Neutrophil (primary cell): Measurements from ENCODE around the gene PPP6R3.

ENCODE experiments used
- H3K27ac ChIP-seq: fragments of 200-600 bp; sonication (generic); 2 replicates; pipeline ENCODE4 v1.5.1; 2016; ENCODE audit warnings: mild to moderate bottlenecking, moderate library complexity
- H3K27me3 ChIP-seq: fragments of 200-600 bp; sonication (generic); 2 replicates; pipeline ENCODE4 v1.6.0; 2016; ENCODE audit warnings: mild to moderate bottlenecking
- H3K36me3 ChIP-seq: fragments of 200-600 bp; sonication (generic); 2 replicates; pipeline ENCODE4 v1.5.1; 2017
- H3K4me1 ChIP-seq, 2 experiments: fragments of 200-600 bp in 1 of 2; sonication (generic) in 1 of 2; 1 replicate in 1 of 2; 2 replicates in 1 of 2; pipeline versions ENCODE4 v1.5.1 to v1.6.1; 2013 to 2016; ENCODE audit warnings: low read depth in 1 of 2, low read length in 1 of 2, mild to moderate bottlenecking in 1 of 2, moderate library complexity in 1 of 2; ENCODE audit not compliant: control insufficient read depth in 1 of 2, insufficient read depth in 1 of 2
- H3K4me3 ChIP-seq, 2 experiments: fragments of 200-600 bp in 1 of 2; sonication (generic) in 1 of 2; 1 replicate in 1 of 2; 2 replicates in 1 of 2; pipeline ENCODE4 v1.5.1; 2013 to 2016; ENCODE audit warnings: low read depth in 1 of 2, low read length in 1 of 2, mild to moderate bottlenecking in 1 of 2, moderate library complexity in 1 of 2
- H3K9me3 ChIP-seq: fragments of 200-600 bp; sonication (generic); 2 replicates; pipeline ENCODE4 v1.5.1; 2016
- TF ChIP-seq, protein P1 (sequence below): fragments of 200-600 bp; sonication (generic); IDR thresholded peaks from 2 replicates; pipeline ENCODE4 v1.5.1; 2016; ENCODE audit warnings: antibody characterized with exemption

Gene PPP6R3

GRCh38 chr11:68575025-68575665 is 114.6 kb downstream of the PPP6R3 start:
- no peak overlapping the region for H3K4me3 ChIP-seq
- peaks cover 91% of the 10 kb centered on the region for H3K36me3 ChIP-seq
- no peaks in the 10 kb centered on the region for H3K9me3 ChIP-seq
- no peaks in the 10 kb centered on the region for H3K27me3 ChIP-seq
- no peak overlapping the region for H3K27ac ChIP-seq
- no peaks in the 10 kb centered on the region for H3K4me1 ChIP-seq
- TF ChIP-seq, protein P1, sequence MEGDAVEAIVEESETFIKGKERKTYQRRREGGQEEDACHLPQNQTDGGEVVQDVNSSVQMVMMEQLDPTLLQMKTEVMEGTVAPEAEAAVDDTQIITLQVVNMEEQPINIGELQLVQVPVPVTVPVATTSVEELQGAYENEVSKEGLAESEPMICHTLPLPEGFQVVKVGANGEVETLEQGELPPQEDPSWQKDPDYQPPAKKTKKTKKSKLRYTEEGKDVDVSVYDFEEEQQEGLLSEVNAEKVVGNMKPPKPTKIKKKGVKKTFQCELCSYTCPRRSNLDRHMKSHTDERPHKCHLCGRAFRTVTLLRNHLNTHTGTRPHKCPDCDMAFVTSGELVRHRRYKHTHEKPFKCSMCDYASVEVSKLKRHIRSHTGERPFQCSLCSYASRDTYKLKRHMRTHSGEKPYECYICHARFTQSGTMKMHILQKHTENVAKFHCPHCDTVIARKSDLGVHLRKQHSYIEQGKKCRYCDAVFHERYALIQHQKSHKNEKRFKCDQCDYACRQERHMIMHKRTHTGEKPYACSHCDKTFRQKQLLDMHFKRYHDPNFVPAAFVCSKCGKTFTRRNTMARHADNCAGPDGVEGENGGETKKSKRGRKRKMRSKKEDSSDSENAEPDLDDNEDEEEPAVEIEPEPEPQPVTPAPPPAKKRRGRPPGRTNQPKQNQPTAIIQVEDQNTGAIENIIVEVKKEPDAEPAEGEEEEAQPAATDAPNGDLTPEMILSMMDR: no peak

- no peaks in the 10 kb centered on the region for H3K27me3 ChIP-seq
- peaks cover 89% of the 10 kb centered on the region for H3K36me3 ChIP-seq
- TF ChIP-seq, protein P1: no peak
Observed at GRCh38 chr11:68579455-68579854, 118.9 kb downstream of the PPP6R3 start.

DNA sequence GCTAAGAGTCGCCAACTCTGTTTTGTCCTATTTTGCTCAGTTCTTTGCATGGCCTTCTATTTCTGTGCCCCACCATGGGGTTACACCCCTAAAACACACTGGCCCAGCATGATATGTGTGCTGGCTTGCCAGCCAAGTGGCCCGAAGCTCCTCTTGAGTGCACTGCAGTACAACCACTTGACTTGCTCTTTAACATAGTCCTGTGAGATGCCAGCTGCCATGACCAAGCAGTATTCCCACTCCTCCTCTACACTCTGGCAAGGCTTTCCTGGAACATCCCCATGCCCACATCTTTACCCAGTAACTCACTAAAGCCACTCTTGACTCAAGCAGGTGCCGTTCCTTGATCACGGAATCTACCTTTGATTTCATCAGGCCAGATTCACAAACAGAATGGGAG is 120.9 kb downstream of the PPP6R3 start:
- no peak overlapping the region for H3K4me3 ChIP-seq
- no peaks in the 10 kb centered on the region for H3K27me3 ChIP-seq
- no peaks in the 10 kb centered on the region for H3K9me3 ChIP-seq
- peaks cover 87% of the 10 kb centered on the region for H3K36me3 ChIP-seq
- H3K27ac ChIP-seq: no peak overlapping the region
- no peaks in the 10 kb centered on the region for H3K4me1 ChIP-seq
- TF ChIP-seq, protein P1: no peak

More at GRCh38 chr11:68579455-68579854, 118.9 kb downstream of the PPP6R3 start:
- Histone ChIP-seq H3K9me3 (no peaks in the 10 kb centered on the region), H3K4me3 (no peak overlapping the region), H3K27ac (no peak overlapping the region), H3K4me1 (no peaks in the 10 kb centered on the region)

- Histone ChIP-seq H3K27ac (no peak overlapping the region), H3K36me3 (peaks cover 87% of the 10 kb centered on the region), H3K4me3 (no peak overlapping the region), H3K4me1 (no peaks in the 10 kb centered on the region), H3K9me3 (no peaks in the 10 kb centered on the region), H3K27me3 (no peaks in the 10 kb centered on the region)
- TF ChIP-seq, protein P1: no peak
Observed at GRCh38 chr11:68581901-68582300, 121.3 kb downstream of the PPP6R3 start.

GRCh38 chr11:68582416-68583040 is 122.0 kb downstream of the PPP6R3 start:
- H3K27me3 ChIP-seq: no peaks in the 10 kb centered on the region
- TF ChIP-seq, protein P1: no peak
- no peaks in the 10 kb centered on the region for H3K4me1 ChIP-seq
- no peak overlapping the region for H3K27ac ChIP-seq
- peaks cover 87% of the 10 kb centered on the region for H3K36me3 ChIP-seq
- no peak overlapping the region for H3K4me3 ChIP-seq
- H3K9me3 ChIP-seq: no peaks in the 10 kb centered on the region
